ENCODE measurements around the gene RAB14. TPM values are rescaled to one million over a fixed set of nuclear protein-coding genes. Genes with fewer than 3 reads are reported as not detected.

The RAB14 gene
- total and polyA plus RNA-seq, 10 of the 15 experiments (the other 5 are each of a cell fraction or from before 2014, with no cell fraction given): 16.7 to 59.9 (median 25.4) TPM

- BruUV-seq (replicated peaks): no TSS peak
- H3K9ac ChIP-seq (ENCODE audit: control insufficient read depth, insufficient read depth, low read length): no peak overlapping the region
- H3K27me3 ChIP-seq (replicated peaks in 1 of 2; ENCODE audit: control insufficient read depth in 2 of 2, insufficient read depth in 2 of 2, low read length in 1 of 2): no peaks in the 10 kb centered on the region
- ATAC-seq (no peak), FAIRE-seq (no peak), DNase-seq (ENCODE audit: low read depth, low spot score) (no peak)
- no peak overlapping the region for H3K27ac ChIP-seq (ENCODE audit: control insufficient read depth, insufficient read depth)
- H3K4me1 ChIP-seq (ENCODE audit: control insufficient read depth, insufficient read depth, low read length): no peaks in the 10 kb centered on the region
- CTCF ChIA-PET: interaction anchor here (0.7 to 1.6 kb wide), 3 partner anchors 17 to 666 kb away, joined by 3 to 6 read pairs (median 3); no protein-coding TSS in a partner anchor
- H4K20me1 ChIP-seq (ENCODE audit: control insufficient read depth, insufficient read depth): no peaks in the 10 kb centered on the region
- H3K79me2 ChIP-seq (ENCODE audit: control insufficient read depth, insufficient read depth, low read length): no peaks in the 10 kb centered on the region
- intact Hi-C loops (cut with micrococcal nuclease; ENCODE audit: unreplicated experiment) (no loop called here), in situ Hi-C loops (cut with MboI) (no loop called here)
- H3K9me3 ChIP-seq (replicated peaks; ENCODE audit: control insufficient read depth, insufficient read depth, low read length): no peaks in the 10 kb centered on the region
- no peak overlapping the region for H2AFZ ChIP-seq (ENCODE audit: control insufficient read depth, low read depth, low read length)
- H3K4me2 ChIP-seq (ENCODE audit: control insufficient read depth, insufficient read depth): no peak overlapping the region
- RAD21 ChIA-PET (ENCODE audit: unreplicated experiment): no interaction called here
- WGBS (ENCODE audit: insufficient coverage, insufficient replicate concordance, low lambda C conversion rate, missing lambda C conversion rate): 72% methylated on average over 5 of the region's 5 CpGs
- no peaks in the 10 kb centered on the region; a peak in 1 of 4 replicates for H3K36me3 ChIP-seq (ENCODE audit: control insufficient read depth in 2 of 2, insufficient read depth in 2 of 2, low read length in 1 of 2)
- POLR2A ChIA-PET: interaction anchor here (0.5 kb wide), 1 partner anchor 48 kb away, joined by 4 read pairs; no protein-coding TSS in a partner anchor
- H3K4me3 ChIP-seq: no peak overlapping the region
- SMC1A ChIA-PET (ENCODE audit: uncharacterized antibody, unreplicated experiment): no interaction called here
- TF ChIP-seq FOXM1 (IDR thresholded peaks at IDR 0.05; ENCODE audit: low read depth, low read length): no peak
- TF ChIP-seq, protein P1, sequence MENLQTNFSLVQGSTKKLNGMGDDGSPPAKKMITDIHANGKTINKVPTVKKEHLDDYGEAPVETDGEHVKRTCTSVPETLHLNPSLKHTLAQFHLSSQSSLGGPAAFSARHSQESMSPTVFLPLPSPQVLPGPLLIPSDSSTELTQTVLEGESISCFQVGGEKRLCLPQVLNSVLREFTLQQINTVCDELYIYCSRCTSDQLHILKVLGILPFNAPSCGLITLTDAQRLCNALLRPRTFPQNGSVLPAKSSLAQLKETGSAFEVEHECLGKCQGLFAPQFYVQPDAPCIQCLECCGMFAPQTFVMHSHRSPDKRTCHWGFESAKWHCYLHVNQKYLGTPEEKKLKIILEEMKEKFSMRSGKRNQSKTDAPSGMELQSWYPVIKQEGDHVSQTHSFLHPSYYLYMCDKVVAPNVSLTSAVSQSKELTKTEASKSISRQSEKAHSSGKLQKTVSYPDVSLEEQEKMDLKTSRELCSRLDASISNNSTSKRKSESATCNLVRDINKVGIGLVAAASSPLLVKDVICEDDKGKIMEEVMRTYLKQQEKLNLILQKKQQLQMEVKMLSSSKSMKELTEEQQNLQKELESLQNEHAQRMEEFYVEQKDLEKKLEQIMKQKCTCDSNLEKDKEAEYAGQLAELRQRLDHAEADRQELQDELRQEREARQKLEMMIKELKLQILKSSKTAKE (IDR thresholded peaks at IDR 0.05; ENCODE audit: low read depth, poor library complexity, severe bottlenecking): no peak
- TF ChIP-seq E2F8 (IDR thresholded peaks at IDR 0.05; ENCODE audit: low read depth, partially characterized antibody): no peak
- no peak for TF ChIP-seq SREBF2 (IDR thresholded peaks at IDR 0.05; ENCODE audit: low read length)
- no peak for TF ChIP-seq CHD2 (IDR thresholded peaks at IDR 0.05; ENCODE audit: borderline replicate concordance, low read depth, low read length)
- TF ChIP-seq LARP7 (IDR thresholded peaks at IDR 0.05): no peak
Observed at GRCh38 chr9:121230256-121230655, 28.6 kb upstream of the RAB14 start.
